IMR-90 (cell line): Measurements from ENCODE around the gene KLF1. TPM values are rescaled to one million over a fixed set of nuclear protein-coding genes. Genes with fewer than 3 reads are reported as not detected.

Source experiments
- ATAC-seq: fragments of 200-7000 bp; cut with Tn5 transposase; 2 replicates; pipeline ENCODE4 v1.9.1; 2020; ENCODE audit warnings: low read depth, mild to moderate bottlenecking, moderate library complexity
- BruUV-seq: library from RNA; stranded (reverse); fragments of 400-500 nt; replicated peaks from 2 replicates; lab custom pipeline; 2021; lab: Mats Ljungman, UMichigan
- CTCF ChIA-PET: fragments of 300-600 bp; formaldehyde crosslinking; extraction: SDS; loops from one replicate; lab custom pipeline; 2021; ENCODE audit warnings: antibody characterized with exemption; lab: Yijun Ruan, JAX
- POLR2A ChIA-PET: fragments of 300-600 bp; sonication (Branson Sonifier 250); formaldehyde crosslinking; loops from one replicate; lab custom pipeline; 2022; ENCODE audit warnings: antibody characterized with exemption; ENCODE audit not compliant: unreplicated experiment; lab: Charles Lee
- DNase-seq: peaks from one replicate; pipeline ENCODE4 v3.0.0; 2013
- H2AFZ ChIP-seq: replicated peaks from 2 replicates; pipeline ENCODE3; 2013; ENCODE audit warnings: low read length, mild to moderate bottlenecking; ENCODE audit not compliant: poor library complexity
- H2AK5ac ChIP-seq: 2 replicates; pipeline ENCODE4 v1.6.1; 2013; ENCODE audit warnings: low read depth, low read length, inconsistent platforms
- H2AK9ac ChIP-seq: replicated peaks from 2 replicates; pipeline ENCODE3; 2013; ENCODE audit warnings: mild to moderate bottlenecking, low read depth, low read length, moderate library complexity; ENCODE audit not compliant: poor library complexity
- H2BK120ac ChIP-seq: 2 replicates; pipeline ENCODE4 v1.6.1; 2013; ENCODE audit warnings: low read depth, low read length, inconsistent platforms
- H2BK15ac ChIP-seq: 3 replicates; pipeline ENCODE4 v1.6.1; 2013; ENCODE audit warnings: low read depth, low read length, inconsistent platforms
- H2BK20ac ChIP-seq: 2 replicates; pipeline ENCODE4 v1.6.1; 2013; ENCODE audit warnings: low read depth, mild to moderate bottlenecking, inconsistent platforms, low read length, moderate library complexity
- H2BK5ac ChIP-seq: 2 replicates; pipeline ENCODE4 v1.6.1; 2013; ENCODE audit warnings: mild to moderate bottlenecking, low read depth, low read length, inconsistent platforms; ENCODE audit not compliant: poor library complexity, severe bottlenecking
- H3K14ac ChIP-seq: replicated peaks from 2 replicates; pipeline ENCODE4 v1.6.1; 2013; ENCODE audit warnings: low read depth, low read length, inconsistent platforms
- H3K18ac ChIP-seq: 2 replicates; pipeline ENCODE4 v1.6.1; 2013; ENCODE audit warnings: low read depth, low read length, control low read depth
- H3K23ac ChIP-seq: 2 replicates; pipeline ENCODE4 v1.6.1; 2013; ENCODE audit warnings: low read depth, low read length, inconsistent platforms
- H3K27ac ChIP-seq: 2 replicates; pipeline ENCODE4 v1.5.1; 2013; ENCODE audit warnings: mild to moderate bottlenecking, control low read depth, low read length; ENCODE audit not compliant: insufficient read depth
- H3K27me3 ChIP-seq: 2 replicates; pipeline ENCODE4 v1.6.1; 2013; ENCODE audit warnings: low read length; ENCODE audit not compliant: control insufficient read depth, insufficient read depth
- H3K36me3 ChIP-seq: 2 replicates; pipeline ENCODE4 v1.6.1; 2013; ENCODE audit warnings: low read length, mixed read lengths; ENCODE audit not compliant: control insufficient read depth, insufficient read depth
- H3K4ac ChIP-seq: 2 replicates; pipeline ENCODE4 v1.6.1; 2013; ENCODE audit warnings: low read depth, low read length, inconsistent platforms
- H3K4me1 ChIP-seq: 2 replicates; pipeline ENCODE4 v1.6.1; 2013; ENCODE audit warnings: low read length, mixed read lengths; ENCODE audit not compliant: control insufficient read depth, insufficient read depth
- H3K4me2 ChIP-seq: 2 replicates; pipeline ENCODE4 v1.6.1; 2013; ENCODE audit warnings: low read depth, mild to moderate bottlenecking, control low read depth, low read length, moderate library complexity
- H3K4me3 ChIP-seq: 2 replicates; pipeline ENCODE4 v1.5.1; 2013; ENCODE audit warnings: low read depth, mild to moderate bottlenecking, control low read depth, low read length, moderate library complexity; ENCODE audit not compliant: insufficient read depth
- H3K56ac ChIP-seq: 2 replicates; pipeline ENCODE4 v1.6.1; 2013; ENCODE audit warnings: low read length, inconsistent platforms; ENCODE audit not compliant: insufficient read depth; ENCODE audit errors: extremely low read depth
- H3K79me1 ChIP-seq, 2 experiments: 2 replicates each; pipeline ENCODE4 v1.6.1; 2013; ENCODE audit warnings: low read length in 2 of 2, inconsistent platforms in 1 of 2, low read depth in 1 of 2
- H3K9ac ChIP-seq: 2 replicates; pipeline ENCODE4 v1.6.1; 2013; ENCODE audit warnings: low read depth, low read length, control low read depth
- H3K9me1 ChIP-seq: 2 replicates; pipeline ENCODE4 v1.6.1; 2013; ENCODE audit warnings: low read length, inconsistent platforms; ENCODE audit not compliant: insufficient read depth
- H3K9me3 ChIP-seq: 2 replicates; pipeline ENCODE4 v1.6.1; 2013; ENCODE audit warnings: low read length; ENCODE audit not compliant: control insufficient read depth, insufficient read depth
- H4K20me1 ChIP-seq: 2 replicates; pipeline ENCODE4 v1.6.1; 2013; ENCODE audit warnings: low read length, inconsistent platforms; ENCODE audit not compliant: insufficient read depth
- H4K5ac ChIP-seq: 2 replicates; pipeline ENCODE4 v1.6.1; 2013; ENCODE audit warnings: mild to moderate bottlenecking, low read depth, low read length, control low read depth
- H4K8ac ChIP-seq, 2 experiments: 2 replicates each; pipeline ENCODE4 v1.6.1; 2013; ENCODE audit warnings: low read depth in 2 of 2, low read length in 2 of 2, control low read depth in 1 of 2, inconsistent platforms in 1 of 2
- H4K91ac ChIP-seq: 2 replicates; pipeline ENCODE4 v1.6.1; 2013; ENCODE audit warnings: low read depth, low read length, inconsistent platforms; ENCODE audit not compliant: insufficient read depth
- BHLHE40 ChIP-seq: fragments of 150-350 bp; IDR thresholded peaks from 2 replicates; pipeline ENCODE4 v1.6.1; 2016; ENCODE audit warnings: mild to moderate bottlenecking, low read depth, low read length
- CHD1 ChIP-seq: IDR thresholded peaks from 2 replicates; pipeline ENCODE4 v1.6.1; 2012; ENCODE audit warnings: low read depth, low read length, improper control_type of control experiment
- MAZ ChIP-seq: IDR thresholded peaks from 2 replicates; pipeline ENCODE4 v1.6.1; 2012; ENCODE audit warnings: low read depth, mild to moderate bottlenecking, low read length, improper control_type of control experiment, moderate library complexity, borderline replicate concordance
- NFE2L2 ChIP-seq: fragments of 150-350 bp; IDR thresholded peaks from 2 replicates; pipeline ENCODE4 v1.6.1; 2016; ENCODE audit warnings: low read depth, mild to moderate bottlenecking, low read length
- RAD21 ChIP-seq: IDR thresholded peaks from 2 replicates; pipeline ENCODE4 v1.6.1; 2012; ENCODE audit warnings: low read length, improper control_type of control experiment
- SMC3 ChIP-seq: fragments of 150-350 bp; IDR thresholded peaks from 2 replicates; pipeline ENCODE4 v1.6.1; 2016; ENCODE audit warnings: low read depth, mild to moderate bottlenecking, antibody characterized with exemption, low read length, moderate library complexity
- WGBS, 2 experiments: methylation state at CpG; one replicate each; pipeline versions ENCODE4 v1.1.5 to v1.1.7; 2013; ENCODE audit warnings: missing lambda C conversion rate in 2 of 2; ENCODE audit not compliant: insufficient read length in 1 of 2; ENCODE audit errors: extremely low coverage in 2 of 2; 5-methylcytosine and 5-hydroxymethylcytosine counted together
- dilution Hi-C: fragments of 300-500 bp; cut with HindIII; formaldehyde crosslinking; loops from one replicate; pipeline ENCODE4 v1.14.3; 2018; ENCODE audit warnings: low sequenced_read_pairs; ENCODE audit not compliant: unreplicated experiment
- in situ Hi-C: fragments of 300-500 bp; cut with MboI; formaldehyde crosslinking; loops from 3 replicates; pipeline ENCODE4 v1.14.3; 2019; ENCODE audit warnings: low sequenced_read_pairs, inconsistent platforms, mixed read lengths
- intact Hi-C: fragments of 100-400 bp; cut with micrococcal nuclease; formaldehyde crosslinking; loops from 2 replicates; pipeline ENCODE4 v1.10.0; 2022
- polyA plus RNA-seq, 3 experiments: library from polyadenylated mRNA; depleted of rRNA; stranded (reverse); fragments of >200 nt; gene quantifications; 2 replicates each; pipeline ENCODE4 v1.2.3, GENCODE V29; 2012; ENCODE audit warnings: low replicate concordance in 1 of 3
- total RNA-seq: library from RNA; depleted of rRNA; stranded (reverse); fragments of >200 nt; gene quantifications from 2 replicates; pipeline ENCODE4 v1.2.3, GENCODE V29; 2012

The KLF1 gene
- total and polyA plus RNA-seq, 2 of the 4 experiments (the other 2 are of a cell fraction) = not detected

DNA sequence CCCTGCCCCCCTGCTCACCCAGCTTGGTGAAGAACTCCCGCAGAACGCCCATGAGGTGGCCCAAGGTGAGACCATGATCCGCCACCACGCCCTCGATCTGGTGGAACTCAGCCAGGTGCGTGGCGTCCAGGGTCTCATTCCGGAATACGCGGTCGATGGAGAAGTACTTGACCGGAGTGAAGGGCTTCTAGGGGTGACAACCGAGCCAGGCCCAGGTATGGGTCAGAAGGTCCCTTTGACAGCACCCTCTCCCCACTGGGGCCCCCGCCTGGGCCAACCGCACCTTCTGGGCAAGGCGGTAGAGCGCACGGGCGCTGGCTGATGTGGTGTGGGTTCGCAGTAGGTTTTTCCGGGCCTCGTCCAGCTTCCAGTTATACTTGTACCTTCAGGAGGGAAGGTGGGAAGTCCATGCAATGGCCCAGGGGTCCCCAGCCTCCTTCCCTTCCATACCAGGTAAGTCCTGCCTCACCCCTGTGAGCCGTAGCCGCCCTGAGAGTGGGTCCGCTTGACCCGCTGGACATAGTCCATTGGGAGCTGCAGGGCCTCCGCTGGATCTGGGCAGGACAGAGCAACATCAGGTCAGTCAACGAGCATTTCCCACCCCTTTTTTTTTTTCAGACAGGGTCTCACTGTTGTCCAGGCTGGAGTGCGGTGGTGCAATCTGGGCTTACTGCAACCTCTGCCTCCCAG is 37.8 kb upstream of the KLF1 start:
- H3K56ac ChIP-seq = no peak overlapping the region
- dilution Hi-C loops = no loop called here
- peak overlapping the region; percentile 28 for H2AK9ac ChIP-seq
- no peak overlapping the region for H4K5ac ChIP-seq
- H4K8ac ChIP-seq = no peak overlapping the region
- TF ChIP-seq CHD1 = no peak
- TF ChIP-seq RAD21 = no peak
- no peak for TF ChIP-seq NFE2L2
- TF ChIP-seq MAZ = no peak
- no peak for TF ChIP-seq BHLHE40
- TF ChIP-seq SMC3 = no peak
- peaks cover 3 to 25% of the 10 kb centered on the region in 2 experiments; a peak in 3 of 4 replicates for H3K79me1 ChIP-seq
- ChIA-PET POLR2A (no interaction called here), CTCF (no interaction called here)
- no peak overlapping the region for H3K9ac ChIP-seq
- no peak overlapping the region for H2BK120ac ChIP-seq
- H3K4me1 ChIP-seq = no peaks in the 10 kb centered on the region
- H3K36me3 ChIP-seq = peaks cover 54% of the 10 kb centered on the region
- H3K4ac ChIP-seq = no peak overlapping the region
- no peak overlapping the region for H2AK5ac ChIP-seq
- no peaks in the 10 kb centered on the region for H3K9me3 ChIP-seq
- H2BK20ac ChIP-seq = no peak overlapping the region
- H3K4me3 ChIP-seq = no peak overlapping the region
- H3K27me3 ChIP-seq = no peaks in the 10 kb centered on the region
- intact Hi-C loops = no loop called here
- H2BK15ac ChIP-seq = no peak overlapping the region
- DNase-seq (no peak), ATAC-seq (no peak)
- H3K23ac ChIP-seq = no peak overlapping the region
- H2AFZ ChIP-seq = no peak overlapping the region
- H3K18ac ChIP-seq = no peak overlapping the region
- no peaks in the 10 kb centered on the region; the same call in 1 of the 2 replicates for H4K20me1 ChIP-seq
- 92% methylated on average over 6 of the region's 29 CpGs; no CpG with 5 or more reads in 1 of the 2 experiments for WGBS, 2 experiments
- no peaks in the 10 kb centered on the region; the same call in 1 of the 2 replicates for H3K9me1 ChIP-seq
- no peak overlapping the region for H3K27ac ChIP-seq
- in situ Hi-C loops = no loop called here
- no TSS peak for BruUV-seq
- no peak overlapping the region for H3K4me2 ChIP-seq
- H2BK5ac ChIP-seq = no peak overlapping the region
- H3K14ac ChIP-seq = no peak overlapping the region
- no peak overlapping the region for H4K91ac ChIP-seq
